Left ventricle myocardium inferior (tissue), 1 donor: ENCODE data around the gene PABPC1L. TPM values are rescaled to one million over a fixed set of nuclear protein-coding genes. Genes with fewer than 3 reads are reported as not detected.

Source experiments
- DNase-seq: peaks from one replicate; pipeline ENCODE4 v3.0.0-alpha.2; 2020
- H3K27ac ChIP-seq: fragments of 200-600 bp; replicated peaks from 2 replicates; pipeline ENCODE4 v1.8.0; 2021
- H3K27me3 ChIP-seq: fragments of 200-600 bp; 2 replicates; pipeline ENCODE4 v1.8.0; 2021; ENCODE audit warnings: low read depth
- H3K36me3 ChIP-seq: fragments of 200-600 bp; 2 replicates; pipeline ENCODE4 v1.8.0; 2021
- H3K4me1 ChIP-seq: fragments of 200-600 bp; 2 replicates; pipeline ENCODE4 v1.8.0; 2021
- H3K4me3 ChIP-seq: fragments of 200-600 bp; 2 replicates; pipeline ENCODE4 v1.8.0; 2021; ENCODE audit warnings: mild to moderate bottlenecking, moderate library complexity
- H3K9me3 ChIP-seq: fragments of 200-600 bp; replicated peaks from 2 replicates; pipeline ENCODE4 v1.8.0; 2021
- CTCF ChIP-seq: fragments of 200-600 bp; IDR thresholded peaks from 2 replicates; pipeline ENCODE4 v1.8.0; 2021; ENCODE audit warnings: antibody characterized with exemption, mild to moderate bottlenecking, borderline replicate concordance
- intact Hi-C: fragments of 100-400 bp; cut with micrococcal nuclease; formaldehyde crosslinking; loops from one replicate; pipeline ENCODE4 v1.11.0; 2022
- total RNA-seq: library from RNA; stranded (reverse); fragmentation: NEBNext Ultra II Directional; extraction: Animal tissue kit (Norgen Biotek cat#: 25700); gene quantifications from one replicate; pipeline ENCODE4 v1.2.1, GENCODE V29; 2021
- donor health status: DM: no; HTN: yes; CAD: no; lungs with severe emphysema.

PABPC1L gene
- total RNA-seq, 1 donor from 2014 or later: 2.4 TPM

GRCh38 chr20:44904377-44904776 is 5.5 kb upstream of the PABPC1L start:
- intact Hi-C loops: no loop called here

GRCh38 chr20:44908987-44909871 is 631 bp upstream of the PABPC1L start:
- no peak for TF ChIP-seq CTCF
- Histone ChIP-seq H3K36me3 (peaks cover 38% of the 10 kb centered on the region), H3K27ac (no peak overlapping the region), H3K4me3 (peak overlapping the region; percentile 79), H3K4me1 (peaks cover 13% of the 10 kb centered on the region), H3K27me3 (no peaks in the 10 kb centered on the region), H3K9me3 (no peaks in the 10 kb centered on the region)
- intact Hi-C loops: no loop called here
- no peak for DNase-seq

More at GRCh38 chr20:44904377-44904776, 5.5 kb upstream of the PABPC1L start:
- no peaks in the 10 kb centered on the region for H3K9me3 ChIP-seq
- H3K27ac ChIP-seq: no peak overlapping the region
- no peak for TF ChIP-seq CTCF
- no peak for DNase-seq
- peaks cover 25% of the 10 kb centered on the region for H3K4me1 ChIP-seq
- no peak overlapping the region for H3K4me3 ChIP-seq
- H3K27me3 ChIP-seq: no peaks in the 10 kb centered on the region
- H3K36me3 ChIP-seq: peaks cover 68% of the 10 kb centered on the region

GRCh38 chr20:44910690-44911262 is 916 bp downstream of the PABPC1L start:
- no peak overlapping the region for H3K27ac ChIP-seq
- no peak for DNase-seq
- H3K4me3 ChIP-seq: peak overlapping the region; percentile 79
- peaks cover 13% of the 10 kb centered on the region for H3K4me1 ChIP-seq
- H3K27me3 ChIP-seq: no peaks in the 10 kb centered on the region
- H3K36me3 ChIP-seq: peaks cover 22% of the 10 kb centered on the region
- intact Hi-C loops: no loop called here
- TF ChIP-seq CTCF: no peak
- H3K9me3 ChIP-seq: no peaks in the 10 kb centered on the region

GRCh38 chr20:44911264-44911921 is 1.5 kb downstream of the PABPC1L start:
- peaks cover 13% of the 10 kb centered on the region for H3K4me1 ChIP-seq
- H3K27me3 ChIP-seq: no peaks in the 10 kb centered on the region
- no peak for DNase-seq
- intact Hi-C loops: no loop called here
- H3K36me3 ChIP-seq: peaks cover 16% of the 10 kb centered on the region
- no peak overlapping the region for H3K4me3 ChIP-seq
- peak; percentile 39 for TF ChIP-seq CTCF
- no peak overlapping the region for H3K27ac ChIP-seq
- H3K9me3 ChIP-seq: no peaks in the 10 kb centered on the region

- no peak for DNase-seq
- TF ChIP-seq CTCF: no peak
- intact Hi-C loops: no loop called here
- Histone ChIP-seq H3K9me3 (no peaks in the 10 kb centered on the region), H3K36me3 (peaks cover 12% of the 10 kb centered on the region), H3K4me1 (peaks cover 13% of the 10 kb centered on the region), H3K27me3 (no peaks in the 10 kb centered on the region), H3K27ac (no peak overlapping the region), H3K4me3 (no peak overlapping the region)
These were observed 2.3 kb downstream of the PABPC1L start for GRCh38 chr20:44912189-44912588.
